ENCODE data around the gene AUTS2.

DNA sequence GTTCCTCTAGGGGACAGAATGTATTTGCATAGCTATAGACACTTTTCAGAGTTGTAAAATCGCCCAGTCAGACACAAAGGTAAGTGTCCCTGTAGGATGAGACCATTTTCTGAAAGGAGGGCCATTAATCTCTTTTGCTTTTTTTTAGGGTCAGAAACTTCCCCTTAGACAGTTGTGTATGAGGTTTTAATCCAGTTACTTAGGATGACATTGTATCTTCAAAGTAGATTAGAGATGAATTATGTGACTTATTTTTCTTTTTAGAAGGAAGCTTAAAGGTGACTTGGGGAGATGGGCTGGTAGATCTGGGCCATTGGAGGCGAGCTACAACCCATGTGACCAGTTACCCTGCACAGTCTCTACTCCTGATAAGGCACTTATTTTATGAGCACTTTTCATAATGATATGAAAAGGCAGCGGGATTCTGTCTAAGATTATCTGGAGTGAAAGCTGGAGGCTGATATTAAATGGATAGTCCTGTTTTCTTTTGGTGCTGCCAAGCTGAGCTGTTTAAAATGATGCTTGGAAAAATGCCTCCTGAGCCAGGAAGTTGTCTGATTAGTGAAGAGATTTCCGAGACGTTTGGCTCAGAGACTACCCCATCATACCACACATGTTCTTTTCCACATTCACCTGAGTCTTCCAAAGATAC, 264.3 kb downstream of the AUTS2 start:
- TF ChIP-seq, protein P1, sequence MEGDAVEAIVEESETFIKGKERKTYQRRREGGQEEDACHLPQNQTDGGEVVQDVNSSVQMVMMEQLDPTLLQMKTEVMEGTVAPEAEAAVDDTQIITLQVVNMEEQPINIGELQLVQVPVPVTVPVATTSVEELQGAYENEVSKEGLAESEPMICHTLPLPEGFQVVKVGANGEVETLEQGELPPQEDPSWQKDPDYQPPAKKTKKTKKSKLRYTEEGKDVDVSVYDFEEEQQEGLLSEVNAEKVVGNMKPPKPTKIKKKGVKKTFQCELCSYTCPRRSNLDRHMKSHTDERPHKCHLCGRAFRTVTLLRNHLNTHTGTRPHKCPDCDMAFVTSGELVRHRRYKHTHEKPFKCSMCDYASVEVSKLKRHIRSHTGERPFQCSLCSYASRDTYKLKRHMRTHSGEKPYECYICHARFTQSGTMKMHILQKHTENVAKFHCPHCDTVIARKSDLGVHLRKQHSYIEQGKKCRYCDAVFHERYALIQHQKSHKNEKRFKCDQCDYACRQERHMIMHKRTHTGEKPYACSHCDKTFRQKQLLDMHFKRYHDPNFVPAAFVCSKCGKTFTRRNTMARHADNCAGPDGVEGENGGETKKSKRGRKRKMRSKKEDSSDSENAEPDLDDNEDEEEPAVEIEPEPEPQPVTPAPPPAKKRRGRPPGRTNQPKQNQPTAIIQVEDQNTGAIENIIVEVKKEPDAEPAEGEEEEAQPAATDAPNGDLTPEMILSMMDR (conservative IDR thresholded peaks at IDR 0.05; ENCODE audit: low read depth, low read length) = no peak
- no peak for TF ChIP-seq EZH2 (IDR thresholded peaks at IDR 0.05; ENCODE audit: borderline replicate concordance, low read depth, low read length, poor library complexity, severe bottlenecking)

Data from A673 (cell line).